Gastroesophageal sphincter (tissue), 3 donors: ENCODE measurements around the gene DOCK2.

ENCODE experiments used
- EP300 ChIP-seq: sonication (generic); formaldehyde crosslinking; IDR thresholded peaks from one replicate; pipeline ENCODE4 v1.6.1; 2017; ENCODE audit warnings: antibody characterized with exemption, mild to moderate bottlenecking
- POLR2A ChIP-seq, 2 donors: fragments of 450-650 bp; IDR thresholded peaks; one replicate each; pipeline ENCODE4 v1.6.1; 2017; ENCODE audit warnings: antibody characterized with exemption in 2 of 2, mild to moderate bottlenecking in 2 of 2, moderate library complexity in 1 of 2
- POLR2AphosphoS5 ChIP-seq: sonication (generic); formaldehyde crosslinking; IDR thresholded peaks from one replicate; pipeline ENCODE4 v1.6.1; 2017; ENCODE audit warnings: antibody characterized with exemption
- TF ChIP-seq, protein P1 (sequence below), 4 experiments: fragments of 200-600 bp in 2 of 4; fragments of 450-650 bp in 2 of 4; sonication (generic) in 1 of 4; IDR thresholded peaks; one replicate each; pipeline ENCODE4 v1.5.1; 2017 to 2019; ENCODE audit warnings: antibody characterized with exemption in 4 of 4, mild to moderate bottlenecking in 2 of 4, moderate library complexity in 2 of 4

GRCh38 chr5:169880012-169880663 is 243.1 kb downstream of the DOCK2 start:
- TF ChIP-seq, protein P1, sequence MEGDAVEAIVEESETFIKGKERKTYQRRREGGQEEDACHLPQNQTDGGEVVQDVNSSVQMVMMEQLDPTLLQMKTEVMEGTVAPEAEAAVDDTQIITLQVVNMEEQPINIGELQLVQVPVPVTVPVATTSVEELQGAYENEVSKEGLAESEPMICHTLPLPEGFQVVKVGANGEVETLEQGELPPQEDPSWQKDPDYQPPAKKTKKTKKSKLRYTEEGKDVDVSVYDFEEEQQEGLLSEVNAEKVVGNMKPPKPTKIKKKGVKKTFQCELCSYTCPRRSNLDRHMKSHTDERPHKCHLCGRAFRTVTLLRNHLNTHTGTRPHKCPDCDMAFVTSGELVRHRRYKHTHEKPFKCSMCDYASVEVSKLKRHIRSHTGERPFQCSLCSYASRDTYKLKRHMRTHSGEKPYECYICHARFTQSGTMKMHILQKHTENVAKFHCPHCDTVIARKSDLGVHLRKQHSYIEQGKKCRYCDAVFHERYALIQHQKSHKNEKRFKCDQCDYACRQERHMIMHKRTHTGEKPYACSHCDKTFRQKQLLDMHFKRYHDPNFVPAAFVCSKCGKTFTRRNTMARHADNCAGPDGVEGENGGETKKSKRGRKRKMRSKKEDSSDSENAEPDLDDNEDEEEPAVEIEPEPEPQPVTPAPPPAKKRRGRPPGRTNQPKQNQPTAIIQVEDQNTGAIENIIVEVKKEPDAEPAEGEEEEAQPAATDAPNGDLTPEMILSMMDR (IDR thresholded peaks at IDR 0.05): no peak
- TF ChIP-seq POLR2AphosphoS5 (no peak), EP300 (no peak), POLR2A (IDR thresholded peaks at IDR 0.05) (no peak)
